Activated CD8-positive, alpha-beta memory T cell treated with anti-CD3 and anti-CD28 coated beads, Interleukin-2, amount 10 ng/mL, durations not matched to agents 7 days and 5 days (primary cell): ENCODE data around the gene KRT1. TPM values are rescaled to one million over a fixed set of nuclear protein-coding genes. Genes with fewer than 3 reads are reported as not detected.

Source experiments
- ATAC-seq: fragments of 150-1000 bp; cut with Tn5 transposase; one replicate; pipeline ENCODE4 v1.10.0; 2021; ENCODE audit warnings: moderate library complexity
- CTCF ChIA-PET: fragments of 350-600 bp; sonication (Branson Sonifier 250); formaldehyde crosslinking; loops from one replicate; lab custom pipeline; 2021; ENCODE audit warnings: antibody characterized with exemption; lab: Charles Lee
- DNase-seq: peaks from one replicate; pipeline ENCODE4 v3.0.0-alpha.2; 2020
- H3K27ac Mint-ChIP-seq: one replicate; pipeline ENCODE4 v1.8.0; 2021; ENCODE audit warnings: mild to moderate bottlenecking, mixed read lengths
- H3K27me3 Mint-ChIP-seq: one replicate; pipeline ENCODE4 v1.8.0; 2021; ENCODE audit warnings: mixed read lengths
- H3K36me3 Mint-ChIP-seq: one replicate; pipeline ENCODE4 v1.8.0; 2021; ENCODE audit warnings: mild to moderate bottlenecking, mixed read lengths
- H3K4me1 Mint-ChIP-seq: one replicate; pipeline ENCODE4 v1.8.0; 2021; ENCODE audit warnings: mixed read lengths
- H3K4me3 Mint-ChIP-seq: one replicate; pipeline ENCODE4 v1.8.0; 2021; ENCODE audit warnings: mild to moderate bottlenecking, moderate library complexity, mixed read lengths
- H3K9me3 Mint-ChIP-seq: one replicate; pipeline ENCODE4 v1.8.0; 2022; ENCODE audit warnings: low read depth, mixed read lengths
- total RNA-seq, 2 experiments: library from RNA; stranded (reverse); gene quantifications; one replicate each; pipeline ENCODE4 v1.2.3, GENCODE V29; 2021

KRT1 gene
- total RNA-seq, 2 experiments from 2014 or later: not detected

- no peak overlapping the region for H3K27ac Mint-ChIP-seq
- H3K9me3 Mint-ChIP-seq: no peaks in the 10 kb centered on the region
- ATAC-seq (no peak), DNase-seq (no peak)
- H3K4me3 Mint-ChIP-seq: no peak overlapping the region
- CTCF ChIA-PET: no interaction called here
- H3K36me3 Mint-ChIP-seq: no peaks in the 10 kb centered on the region
- H3K27me3 Mint-ChIP-seq: peaks cover 61% of the 10 kb centered on the region
- H3K4me1 Mint-ChIP-seq: peaks cover 11% of the 10 kb centered on the region
Observed at GRCh38 chr12:52694151-52694550, 13.9 kb upstream of the KRT1 start.

GRCh38 chr12:52693261-52693660, 13.1 kb upstream of the KRT1 start:
- Mint-ChIP-seq H3K27me3 (peaks cover 68% of the 10 kb centered on the region), H3K27ac (no peak overlapping the region), H3K4me1 (peaks cover 11% of the 10 kb centered on the region), H3K4me3 (no peak overlapping the region), H3K9me3 (no peaks in the 10 kb centered on the region), H3K36me3 (no peaks in the 10 kb centered on the region)
- no peak for ATAC-seq
- CTCF ChIA-PET: interaction anchor here (2.5 kb wide), 1 partner anchor 187 kb away, joined by 9 read pairs; no protein-coding TSS in a partner anchor
- no peak for DNase-seq

- no peak for ATAC-seq
- no peaks in the 10 kb centered on the region for H3K36me3 Mint-ChIP-seq
- no peak for DNase-seq
- no peak overlapping the region for H3K4me3 Mint-ChIP-seq
- H3K27me3 Mint-ChIP-seq: peaks cover 71% of the 10 kb centered on the region
- CTCF ChIA-PET: interaction anchor here (1.0 to 2.5 kb wide), 2 partner anchors 188 to 285 kb away, joined by 3 to 9 read pairs; no protein-coding TSS in a partner anchor
- no peak overlapping the region for H3K27ac Mint-ChIP-seq
- H3K9me3 Mint-ChIP-seq: no peaks in the 10 kb centered on the region
- H3K4me1 Mint-ChIP-seq: peaks cover 11% of the 10 kb centered on the region
Observed at GRCh38 chr12:52692254-52692653, 12.0 kb upstream of the KRT1 start.

GRCh38 chr12:52691841-52692150, 11.6 kb upstream of the KRT1 start:
- CTCF ChIA-PET: interaction anchor here (2.5 kb wide), 1 partner anchor 188 kb away, joined by 9 read pairs; no protein-coding TSS in a partner anchor
- no peak for DNase-seq
- no peaks in the 10 kb centered on the region for H3K36me3 Mint-ChIP-seq

GRCh38 chr12:52691076-52691840, 11.1 kb upstream of the KRT1 start:
- ATAC-seq: peak; percentile 50
- Mint-ChIP-seq H3K36me3 (no peaks in the 10 kb centered on the region), H3K27ac (no peak overlapping the region), H3K9me3 (no peaks in the 10 kb centered on the region), H3K27me3 (peaks cover 72% of the 10 kb centered on the region), H3K4me1 (peaks cover 11% of the 10 kb centered on the region), H3K4me3 (peak overlapping the region; percentile 8)
- CTCF ChIA-PET: interaction anchor here (0.9 to 2.5 kb wide), 3 partner anchors 80 to 194 kb away, joined by 3 to 9 read pairs (median 4); no protein-coding TSS in a partner anchor
- DNase-seq: peak; percentile 43

More at GRCh38 chr12:52691841-52692150, 11.6 kb upstream of the KRT1 start:
- H3K9me3 Mint-ChIP-seq: no peaks in the 10 kb centered on the region
- peaks cover 11% of the 10 kb centered on the region for H3K4me1 Mint-ChIP-seq
- H3K4me3 Mint-ChIP-seq: no peak overlapping the region
- ATAC-seq: no peak
- peaks cover 69% of the 10 kb centered on the region for H3K27me3 Mint-ChIP-seq
- H3K27ac Mint-ChIP-seq: no peak overlapping the region

GRCh38 chr12:52690351-52691075, 10.3 kb upstream of the KRT1 start:
- no peak for DNase-seq
- Mint-ChIP-seq H3K9me3 (no peaks in the 10 kb centered on the region), H3K36me3 (no peaks in the 10 kb centered on the region), H3K27me3 (peaks cover 72% of the 10 kb centered on the region), H3K27ac (no peak overlapping the region), H3K4me1 (peaks cover 11% of the 10 kb centered on the region), H3K4me3 (no peak overlapping the region)
- CTCF ChIA-PET: interaction anchor here (0.7 to 1.2 kb wide), 3 partner anchors 9 to 195 kb away, joined by 3 to 4 read pairs (median 3); no protein-coding TSS in a partner anchor
- ATAC-seq: no peak

GRCh38 chr12:52689936-52690335, 9.7 kb upstream of the KRT1 start:
- Mint-ChIP-seq H3K4me3 (no peak overlapping the region), H3K27me3 (peaks cover 70% of the 10 kb centered on the region), H3K4me1 (peaks cover 11% of the 10 kb centered on the region), H3K36me3 (no peaks in the 10 kb centered on the region), H3K9me3 (no peaks in the 10 kb centered on the region), H3K27ac (no peak overlapping the region)
- CTCF ChIA-PET: interaction anchor here (0.7 kb wide), 1 partner anchor 8 kb away, joined by 3 read pairs; no protein-coding TSS in a partner anchor
- ATAC-seq (no peak), DNase-seq (no peak)

- no peaks in the 10 kb centered on the region for H3K36me3 Mint-ChIP-seq
- H3K9me3 Mint-ChIP-seq: no peaks in the 10 kb centered on the region
- CTCF ChIA-PET: no interaction called here
- peaks cover 11% of the 10 kb centered on the region for H3K4me1 Mint-ChIP-seq
- no peak overlapping the region for H3K27ac Mint-ChIP-seq
- no peak for DNase-seq
- ATAC-seq: no peak
- H3K4me3 Mint-ChIP-seq: no peak overlapping the region
- H3K27me3 Mint-ChIP-seq: peaks cover 69% of the 10 kb centered on the region
Observed at GRCh38 chr12:52689239-52689638, 9.0 kb upstream of the KRT1 start.

GRCh38 chr12:52688481-52688880, 8.3 kb upstream of the KRT1 start:
- CTCF ChIA-PET: no interaction called here
- peaks cover 72% of the 10 kb centered on the region for H3K27me3 Mint-ChIP-seq

GRCh38 chr12:52687497-52688385, 7.5 kb upstream of the KRT1 start:
- Mint-ChIP-seq H3K4me3 (no peak overlapping the region), H3K9me3 (no peaks in the 10 kb centered on the region), H3K4me1 (peaks cover 11% of the 10 kb centered on the region), H3K27me3 (peaks cover 64% of the 10 kb centered on the region), H3K27ac (no peak overlapping the region), H3K36me3 (no peaks in the 10 kb centered on the region)
- no peak for ATAC-seq
- CTCF ChIA-PET: no interaction called here
- no peak for DNase-seq

More at GRCh38 chr12:52688481-52688880, 8.3 kb upstream of the KRT1 start:
- H3K4me3 Mint-ChIP-seq: no peak overlapping the region
- H3K9me3 Mint-ChIP-seq: no peaks in the 10 kb centered on the region
- H3K27ac Mint-ChIP-seq: no peak overlapping the region
- DNase-seq (no peak), ATAC-seq (no peak)
- H3K36me3 Mint-ChIP-seq: no peaks in the 10 kb centered on the region
- H3K4me1 Mint-ChIP-seq: peaks cover 11% of the 10 kb centered on the region

- Mint-ChIP-seq H3K4me1 (peaks cover 13% of the 10 kb centered on the region), H3K36me3 (no peaks in the 10 kb centered on the region), H3K27me3 (peaks cover 56% of the 10 kb centered on the region), H3K9me3 (no peaks in the 10 kb centered on the region), H3K27ac (no peak overlapping the region), H3K4me3 (no peak overlapping the region)
- DNase-seq (no peak), ATAC-seq (no peak)
- CTCF ChIA-PET: interaction anchor here (1.4 kb wide), 1 partner anchor 8 kb away, joined by 4 read pairs; no protein-coding TSS in a partner anchor
Observed at GRCh38 chr12:52686756-52687487, 6.7 kb upstream of the KRT1 start.

- Mint-ChIP-seq H3K4me1 (peaks cover 16% of the 10 kb centered on the region), H3K27me3 (peaks cover 52% of the 10 kb centered on the region), H3K4me3 (no peak overlapping the region), H3K9me3 (no peaks in the 10 kb centered on the region), H3K36me3 (no peaks in the 10 kb centered on the region), H3K27ac (no peak overlapping the region)
- CTCF ChIA-PET: interaction anchor here (1.4 kb wide), 1 partner anchor 9 kb away, joined by 4 read pairs; no protein-coding TSS in a partner anchor
- DNase-seq (no peak), ATAC-seq (no peak)
Observed at GRCh38 chr12:52686063-52686462, 5.9 kb upstream of the KRT1 start.
